Measurements from ENCODE around the gene MLYCD.

GRCh38 chr16:83852774-83853173 lies 46.1 kb upstream of the MLYCD start:
- TF ChIP-seq GATA3 (IDR thresholded peaks at IDR 0.05; ENCODE audit: low read depth, low read length) (no peak), GATA2 (IDR thresholded peaks at IDR 0.05; ENCODE audit: low read depth, low read length) (no peak)
